Vagina (tissue), 2 donors: ENCODE results near the gene PACS1.

Experiments used
- POLR2A ChIP-seq, 2 donors: fragments of 450-650 bp; IDR thresholded peaks; one replicate each; pipeline ENCODE4 v1.6.1; 2017; ENCODE audit warnings: antibody characterized with exemption in 2 of 2, mild to moderate bottlenecking in 2 of 2, moderate library complexity in 2 of 2
- POLR2AphosphoS5 ChIP-seq, 2 donors: sonication (generic); formaldehyde crosslinking; IDR thresholded peaks; one replicate each; pipeline ENCODE4 v1.9.0; 2017; ENCODE audit warnings: antibody characterized with exemption in 2 of 2, mild to moderate bottlenecking in 2 of 2, low read depth in 1 of 2; ENCODE audit not compliant: insufficient read depth in 1 of 2
- TF ChIP-seq, protein P1 (sequence below), 3 experiments: fragments of 450-650 bp in 2 of 3; fragments of 200-600 bp in 1 of 3; sonication (generic) in 1 of 3; IDR thresholded peaks; one replicate each; pipeline ENCODE4 v1.5.1; 2017 to 2019; ENCODE audit warnings: antibody characterized with exemption in 3 of 3, mild to moderate bottlenecking in 2 of 3, moderate library complexity in 2 of 3

DNA sequence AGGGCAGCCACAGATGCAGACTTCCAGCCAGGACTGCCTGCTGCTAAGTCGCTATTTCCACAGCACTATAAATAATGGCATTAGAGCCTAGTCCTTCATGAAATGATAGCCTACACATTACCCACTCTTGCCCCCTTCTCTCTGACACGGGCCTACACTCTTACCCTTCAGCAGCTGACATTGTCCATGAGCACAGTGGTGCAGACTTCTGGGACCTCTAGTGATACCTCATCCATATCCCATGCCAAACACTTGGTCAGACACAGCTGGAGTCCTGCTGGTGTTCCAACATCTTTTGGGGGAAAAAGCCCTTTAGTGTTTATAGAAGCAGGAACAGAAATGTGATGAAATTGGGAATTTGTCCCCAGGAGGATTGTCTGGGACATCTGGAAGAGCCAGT, 155.0 kb downstream of the PACS1 start:
- TF ChIP-seq, protein P1, sequence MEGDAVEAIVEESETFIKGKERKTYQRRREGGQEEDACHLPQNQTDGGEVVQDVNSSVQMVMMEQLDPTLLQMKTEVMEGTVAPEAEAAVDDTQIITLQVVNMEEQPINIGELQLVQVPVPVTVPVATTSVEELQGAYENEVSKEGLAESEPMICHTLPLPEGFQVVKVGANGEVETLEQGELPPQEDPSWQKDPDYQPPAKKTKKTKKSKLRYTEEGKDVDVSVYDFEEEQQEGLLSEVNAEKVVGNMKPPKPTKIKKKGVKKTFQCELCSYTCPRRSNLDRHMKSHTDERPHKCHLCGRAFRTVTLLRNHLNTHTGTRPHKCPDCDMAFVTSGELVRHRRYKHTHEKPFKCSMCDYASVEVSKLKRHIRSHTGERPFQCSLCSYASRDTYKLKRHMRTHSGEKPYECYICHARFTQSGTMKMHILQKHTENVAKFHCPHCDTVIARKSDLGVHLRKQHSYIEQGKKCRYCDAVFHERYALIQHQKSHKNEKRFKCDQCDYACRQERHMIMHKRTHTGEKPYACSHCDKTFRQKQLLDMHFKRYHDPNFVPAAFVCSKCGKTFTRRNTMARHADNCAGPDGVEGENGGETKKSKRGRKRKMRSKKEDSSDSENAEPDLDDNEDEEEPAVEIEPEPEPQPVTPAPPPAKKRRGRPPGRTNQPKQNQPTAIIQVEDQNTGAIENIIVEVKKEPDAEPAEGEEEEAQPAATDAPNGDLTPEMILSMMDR (IDR thresholded peaks at IDR 0.05): no peak
- TF ChIP-seq POLR2AphosphoS5 (IDR thresholded peaks at IDR 0.05; ENCODE audit: insufficient read depth in 1 of 2, low read depth in 1 of 2) (no peak), POLR2A (IDR thresholded peaks at IDR 0.05) (no peak)
